WTC11 (cell line): Measurements from ENCODE around the gene LOXL3. TPM values are rescaled to one million over a fixed set of nuclear protein-coding genes. Genes with fewer than 3 reads are reported as not detected.
A peak's percentile ranks its signal among the peaks of the same experiment; 100 is the strongest.

Experiments
- CBFB ChIP-seq: sonication (generic); formaldehyde crosslinking; IDR thresholded peaks from 2 replicates; pipeline ENCODE4 v1.8.1; 2022; ENCODE audit warnings: mild to moderate bottlenecking, low read depth, missing genetic modification reagents
- CREM ChIP-seq: sonication (generic); formaldehyde crosslinking; IDR thresholded peaks from 2 replicates; pipeline ENCODE4 v1.8.1; 2022; ENCODE audit warnings: mild to moderate bottlenecking, missing genetic modification reagents, moderate library complexity
- E2F1 ChIP-seq: sonication (generic); formaldehyde crosslinking; IDR thresholded peaks from 2 replicates; pipeline ENCODE4 v1.8.0; 2022; ENCODE audit warnings: mild to moderate bottlenecking, missing genetic modification reagents
- ELF4 ChIP-seq: sonication (generic); formaldehyde crosslinking; IDR thresholded peaks from 2 replicates; pipeline ENCODE4 v1.8.1; 2022; ENCODE audit warnings: low read depth, mild to moderate bottlenecking, moderate library complexity, missing genetic modification reagents
- ETV6 ChIP-seq: sonication (generic); formaldehyde crosslinking; IDR thresholded peaks from 2 replicates; pipeline ENCODE4 v1.8.1; 2022; ENCODE audit warnings: mild to moderate bottlenecking, missing genetic modification reagents
- FOXP1 ChIP-seq: sonication (generic); formaldehyde crosslinking; IDR thresholded peaks from 2 replicates; pipeline ENCODE4 v1.8.0; 2022; ENCODE audit warnings: missing genetic modification reagents, mild to moderate bottlenecking, moderate library complexity, borderline replicate concordance
- FOXP4 ChIP-seq: sonication (generic); formaldehyde crosslinking; IDR thresholded peaks from 2 replicates; pipeline ENCODE4 v1.8.0; 2022; ENCODE audit warnings: mild to moderate bottlenecking, missing genetic modification reagents
- GABPB1 ChIP-seq: sonication (generic); formaldehyde crosslinking; IDR thresholded peaks from 2 replicates; pipeline ENCODE4 v1.8.1; 2023; ENCODE audit warnings: mild to moderate bottlenecking, missing genetic modification reagents
- GRHL2 ChIP-seq: fragments of 250-450 bp; sonication (Bioruptor Pico); IDR thresholded peaks from 2 replicates; pipeline ENCODE4 v1.8.0; 2022; ENCODE audit warnings: mild to moderate bottlenecking, moderate library complexity; ENCODE audit not compliant: insufficient replicate concordance, severe bottlenecking
- KAT7 ChIP-seq: sonication (generic); formaldehyde crosslinking; IDR thresholded peaks from 2 replicates; pipeline ENCODE4 v1.8.1; 2023; ENCODE audit warnings: missing genetic modification reagents, mild to moderate bottlenecking, borderline replicate concordance
- NR1H2 ChIP-seq: sonication (generic); formaldehyde crosslinking; IDR thresholded peaks from 2 replicates; pipeline ENCODE4 v1.9.0; 2021; ENCODE audit warnings: mild to moderate bottlenecking, moderate library complexity, missing genetic modification reagents
- NR2C2 ChIP-seq: sonication (generic); formaldehyde crosslinking; IDR thresholded peaks from 2 replicates; pipeline ENCODE4 v1.8.0; 2022; ENCODE audit warnings: mild to moderate bottlenecking, missing genetic modification reagents
- NR3C1 ChIP-seq: sonication (generic); formaldehyde crosslinking; conservative IDR thresholded peaks from 2 replicates; pipeline ENCODE4 v1.8.1; 2023; ENCODE audit warnings: low read depth, mild to moderate bottlenecking, missing genetic modification reagents
- OVOL2 ChIP-seq: fragments of 250-450 bp; sonication (Bioruptor Pico); IDR thresholded peaks from 2 replicates; pipeline ENCODE4 v1.9.0; 2021; ENCODE audit warnings: mild to moderate bottlenecking, borderline replicate concordance
- PREB ChIP-seq: sonication (generic); formaldehyde crosslinking; IDR thresholded peaks from 2 replicates; pipeline ENCODE4 v1.8.1; 2022; ENCODE audit warnings: mild to moderate bottlenecking, missing genetic modification reagents, moderate library complexity, borderline replicate concordance
- PRRX2 ChIP-seq: fragments of 250-450 bp; sonication (Bioruptor Pico); IDR thresholded peaks from 2 replicates; pipeline ENCODE4 v1.8.0; 2021; ENCODE audit warnings: mild to moderate bottlenecking
- RELA ChIP-seq: sonication (generic); formaldehyde crosslinking; IDR thresholded peaks from 2 replicates; pipeline ENCODE4 v1.8.1; 2022; ENCODE audit warnings: missing genetic modification reagents, mild to moderate bottlenecking, borderline replicate concordance
- SP1 ChIP-seq: sonication (generic); formaldehyde crosslinking; conservative IDR thresholded peaks from 2 replicates; pipeline ENCODE4 v1.8.1; 2022; ENCODE audit warnings: missing genetic modification reagents
- TEAD1 ChIP-seq: sonication (generic); formaldehyde crosslinking; IDR thresholded peaks from 2 replicates; pipeline ENCODE4 v1.8.0; 2022; ENCODE audit warnings: mild to moderate bottlenecking, missing genetic modification reagents
- ZNF121 ChIP-seq: sonication (generic); formaldehyde crosslinking; IDR thresholded peaks from 2 replicates; pipeline ENCODE4 v1.8.0; 2023; ENCODE audit warnings: missing genetic modification reagents
- ZNF138 ChIP-seq: sonication (generic); formaldehyde crosslinking; conservative IDR thresholded peaks from 2 replicates; pipeline ENCODE4 v1.8.1; 2022; ENCODE audit warnings: mild to moderate bottlenecking, moderate library complexity, missing genetic modification reagents
- ZNF317 ChIP-seq: sonication (generic); formaldehyde crosslinking; IDR thresholded peaks from 2 replicates; pipeline ENCODE4 v1.8.1; 2023; ENCODE audit warnings: low read depth, mild to moderate bottlenecking, moderate library complexity, missing genetic modification reagents, borderline replicate concordance
- ZNF416 ChIP-seq: fragments of 250-450 bp; sonication (Bioruptor Pico); IDR thresholded peaks from 2 replicates; pipeline ENCODE4 v1.9.0; 2021; ENCODE audit warnings: mild to moderate bottlenecking, inconsistent platforms
- ZNF423 ChIP-seq: fragments of 250-450 bp; sonication (Bioruptor Pico); IDR thresholded peaks from 2 replicates; pipeline ENCODE4 v2.1.2; 2022; ENCODE audit warnings: mild to moderate bottlenecking, moderate library complexity
- ZSCAN18 ChIP-seq: fragments of 250-450 bp; sonication (Bioruptor Pico); IDR thresholded peaks from 2 replicates; pipeline ENCODE4 v2.1.2; 2022; ENCODE audit warnings: mild to moderate bottlenecking, moderate library complexity
- total RNA-seq: library from RNA; stranded (reverse); gene quantifications from 3 replicates; pipeline ENCODE4 v1.2.3, GENCODE V29; 2021
- TF ChIP-seq, protein P1 (sequence below): sonication (generic); formaldehyde crosslinking; IDR thresholded peaks from 2 replicates; pipeline ENCODE4 v1.8.1; 2023; ENCODE audit warnings: mild to moderate bottlenecking, moderate library complexity, missing genetic modification reagents
- TF ChIP-seq, protein P2 (sequence below): fragments of 250-450 bp; sonication (Bioruptor Pico); IDR thresholded peaks from 2 replicates; pipeline ENCODE4 v1.9.0; 2021; ENCODE audit warnings: moderate library complexity, mild to moderate bottlenecking, inconsistent platforms, borderline replicate concordance
- TF ChIP-seq, protein P3 (sequence below): sonication (generic); formaldehyde crosslinking; IDR thresholded peaks from 2 replicates; pipeline ENCODE4 v1.8.0; 2022; ENCODE audit warnings: mild to moderate bottlenecking, missing genetic modification reagents
- TF ChIP-seq, protein P4 (sequence below): sonication (generic); formaldehyde crosslinking; IDR thresholded peaks from 2 replicates; pipeline ENCODE4 v1.8.1; 2022; ENCODE audit warnings: low read depth, missing genetic modification reagents, borderline replicate concordance

The LOXL3 gene
- total RNA-seq, 1 experiment from 2014 or later = 21.1 TPM

GRCh38 chr2:74529357-74530238, 24.1 kb downstream of the LOXL3 start, which contains the start of the genes AUP1 and HTRA2 (continued):
- TF ChIP-seq, protein P1, sequence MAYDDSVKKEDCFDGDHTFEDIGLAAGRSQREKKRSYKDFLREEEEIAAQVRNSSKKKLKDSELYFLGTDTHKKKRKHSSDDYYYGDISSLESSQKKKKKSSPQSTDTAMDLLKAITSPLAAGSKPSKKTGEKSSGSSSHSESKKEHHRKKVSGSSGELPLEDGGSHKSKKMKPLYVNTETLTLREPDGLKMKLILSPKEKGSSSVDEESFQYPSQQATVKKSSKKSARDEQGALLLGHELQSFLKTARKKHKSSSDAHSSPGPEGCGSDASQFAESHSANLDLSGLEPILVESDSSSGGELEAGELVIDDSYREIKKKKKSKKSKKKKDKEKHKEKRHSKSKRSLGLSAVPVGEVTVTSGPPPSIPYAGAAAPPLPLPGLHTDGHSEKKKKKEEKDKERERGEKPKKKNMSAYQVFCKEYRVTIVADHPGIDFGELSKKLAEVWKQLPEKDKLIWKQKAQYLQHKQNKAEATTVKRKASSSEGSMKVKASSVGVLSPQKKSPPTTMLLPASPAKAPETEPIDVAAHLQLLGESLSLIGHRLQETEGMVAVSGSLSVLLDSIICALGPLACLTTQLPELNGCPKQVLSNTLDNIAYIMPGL (CRISPR knock-in tag) = peak; percentile 91; the same call in 1 of the 2 replicates
- peak; percentile 11; the same call in 1 of the 2 replicates for TF ChIP-seq FOXP1
- TF ChIP-seq, protein P2, sequence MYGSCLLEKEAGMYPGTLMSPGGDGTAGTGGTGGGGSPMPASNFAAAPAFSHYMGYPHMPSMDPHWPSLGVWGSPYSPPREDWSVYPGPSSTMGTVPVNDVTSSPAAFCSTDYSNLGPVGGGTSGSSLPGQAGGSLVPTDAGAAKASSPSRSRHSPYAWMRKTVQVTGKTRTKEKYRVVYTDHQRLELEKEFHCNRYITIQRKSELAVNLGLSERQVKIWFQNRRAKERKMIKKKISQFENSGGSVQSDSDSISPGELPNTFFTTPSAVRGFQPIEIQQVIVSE (CRISPR knock-in tag) = no peak
- peak; percentile 73 for TF ChIP-seq GABPB1 (CRISPR knock-in tag)
- peak; percentile 76 for TF ChIP-seq NR2C2 (CRISPR knock-in tag)
- TF ChIP-seq TEAD1 (CRISPR knock-in tag) = peak; percentile 66
- TF ChIP-seq SP1 (CRISPR knock-in tag) = peak; percentile 95
- no peak for TF ChIP-seq ZSCAN18 (CRISPR knock-in tag)
- peak; percentile 63; the same call in 1 of the 2 replicates for TF ChIP-seq RELA
- TF ChIP-seq ZNF121 (CRISPR knock-in tag) = no peak
- TF ChIP-seq PREB (CRISPR knock-in tag) = peak; percentile 35; the same call in 1 of the 2 replicates
- TF ChIP-seq, protein P3, sequence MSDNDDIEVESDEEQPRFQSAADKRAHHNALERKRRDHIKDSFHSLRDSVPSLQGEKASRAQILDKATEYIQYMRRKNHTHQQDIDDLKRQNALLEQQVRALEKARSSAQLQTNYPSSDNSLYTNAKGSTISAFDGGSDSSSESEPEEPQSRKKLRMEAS (CRISPR knock-in tag) = peak; percentile 72
- TF ChIP-seq NR1H2 (CRISPR knock-in tag) = no peak
- no peak for TF ChIP-seq OVOL2 (CRISPR knock-in tag)
- TF ChIP-seq ZNF416 (CRISPR knock-in tag) = peak; percentile 81; the same call in 1 of the 2 replicates
- TF ChIP-seq E2F1 = no peak
- TF ChIP-seq ZNF423 (CRISPR knock-in tag) = no peak
- TF ChIP-seq ZNF317 (CRISPR knock-in tag) = 0 out of 2 replicates have a peak, but pooled peaks have one; percentile 38
- TF ChIP-seq, protein P4, sequence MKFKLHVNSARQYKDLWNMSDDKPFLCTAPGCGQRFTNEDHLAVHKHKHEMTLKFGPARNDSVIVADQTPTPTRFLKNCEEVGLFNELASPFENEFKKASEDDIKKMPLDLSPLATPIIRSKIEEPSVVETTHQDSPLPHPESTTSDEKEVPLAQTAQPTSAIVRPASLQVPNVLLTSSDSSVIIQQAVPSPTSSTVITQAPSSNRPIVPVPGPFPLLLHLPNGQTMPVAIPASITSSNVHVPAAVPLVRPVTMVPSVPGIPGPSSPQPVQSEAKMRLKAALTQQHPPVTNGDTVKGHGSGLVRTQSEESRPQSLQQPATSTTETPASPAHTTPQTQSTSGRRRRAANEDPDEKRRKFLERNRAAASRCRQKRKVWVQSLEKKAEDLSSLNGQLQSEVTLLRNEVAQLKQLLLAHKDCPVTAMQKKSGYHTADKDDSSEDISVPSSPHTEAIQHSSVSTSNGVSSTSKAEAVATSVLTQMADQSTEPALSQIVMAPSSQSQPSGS = no peak
- no peak for TF ChIP-seq GRHL2
- TF ChIP-seq CREM (CRISPR knock-in tag) = peak; percentile 79
- 0 out of 2 replicates have a peak, but pooled peaks have one; percentile 80 for TF ChIP-seq KAT7
- TF ChIP-seq CBFB (CRISPR knock-in tag) = peak; percentile 77; the same call in 1 of the 2 replicates
- 0 out of 2 replicates have a peak, but pooled peaks have one; percentile 66 for TF ChIP-seq FOXP4
- TF ChIP-seq ZNF138 (CRISPR knock-in tag) = no peak
- TF ChIP-seq NR3C1 (CRISPR knock-in tag) = no peak
- TF ChIP-seq ELF4 = 0 out of 2 replicates have a peak, but pooled peaks have one; percentile 67
- peak; percentile 50; the same call in 1 of the 2 replicates for TF ChIP-seq ETV6 (CRISPR knock-in tag)
- TF ChIP-seq PRRX2 = no peak
